GM12801 (cell line): ENCODE results near the gene PYDC1.

Experiments
- CTCF ChIP-seq: IDR thresholded peaks from one replicate; pipeline ENCODE4 v1.5.1; 2011; ENCODE audit warnings: control low read depth; ENCODE audit not compliant: insufficient read length; ENCODE audit errors: extremely low read depth

Gene PYDC1

GRCh38 chr16:31229501-31229900, 12.6 kb upstream of the PYDC1 start:
- TF ChIP-seq CTCF: no peak

GRCh38 chr16:31228206-31228605, 11.3 kb upstream of the PYDC1 start:
- no peak for TF ChIP-seq CTCF

- TF ChIP-seq CTCF: no peak
Observed at GRCh38 chr16:31225193-31225592, 8.3 kb upstream of the PYDC1 start.

GRCh38 chr16:31224092-31224955, 7.4 kb upstream of the PYDC1 start:
- no peak for TF ChIP-seq CTCF

GRCh38 chr16:31223044-31223443, 6.1 kb upstream of the PYDC1 start:
- TF ChIP-seq CTCF: no peak

- no peak for TF ChIP-seq CTCF
Observed at GRCh38 chr16:31221357-31222160, 4.6 kb upstream of the PYDC1 start.

GRCh38 chr16:31219154-31219741, 2.3 kb upstream of the PYDC1 start:
- no peak for TF ChIP-seq CTCF
